Measurements from ENCODE around the gene RASGRF1. TPM values are rescaled to one million over a fixed set of nuclear protein-coding genes. Genes with fewer than 3 reads are reported as not detected.

Gene RASGRF1
- total RNA-seq, 2 experiments from 2014 or later, result 3.0 to 4.5 TPM

- ChIA-PET CTCF (ENCODE audit: unreplicated experiment) (interaction anchor here (0.6 kb wide), 1 partner anchor 1454 kb away, joined by 3 read pairs; no protein-coding TSS in a partner anchor), POLR2A (interaction anchor here (0.6 kb wide), 1 partner anchor 47 kb away, joined by 3 read pairs; no protein-coding TSS in a partner anchor)
- no peaks in the 10 kb centered on the region for H3K79me2 ChIP-seq (ENCODE audit: insufficient read depth, low read depth, low read length)
- intact Hi-C loops (cut with micrococcal nuclease; ENCODE audit: unreplicated experiment), result no loop called here
- no peak for DNase-seq (ENCODE audit: low spot score)
- H3K4me1 ChIP-seq (ENCODE audit: insufficient read depth, low read length, poor library complexity, severe bottlenecking), result peaks cover 9% of the 10 kb centered on the region
- no TSS peak for BruUV-seq (replicated peaks)
- no peaks in the 10 kb centered on the region for H3K9me2 ChIP-seq (ENCODE audit: insufficient read depth, low read length)
- H3K9me3 ChIP-seq (ENCODE audit: low read length), result no peaks in the 10 kb centered on the region
- no peaks in the 10 kb centered on the region for H3K36me3 ChIP-seq (ENCODE audit: insufficient read depth, low read length)
- H3K4me3 ChIP-seq (ENCODE audit: low read depth, low read length, poor library complexity, severe bottlenecking), result no peak overlapping the region
- H2AFZ ChIP-seq (ENCODE audit: low read length), result no peak overlapping the region
- TF ChIP-seq CTCF (conservative IDR thresholded peaks at IDR 0.05; ENCODE audit: low read length) (no peak), EZH2phosphoT487 (IDR thresholded peaks at IDR 0.05; ENCODE audit: borderline replicate concordance, low read depth, low read length) (no peak)
- no peaks in the 10 kb centered on the region for H4K20me1 ChIP-seq (ENCODE audit: insufficient read depth, low read length)
- no peak overlapping the region for H3K4me2 ChIP-seq (ENCODE audit: low read length)
- no peak overlapping the region for H3K27ac ChIP-seq (ENCODE audit: low read depth, low read length, poor library complexity, severe bottlenecking)
Observed at GRCh38 chr15:78983146-78983918, 107.2 kb downstream of the RASGRF1 start.

GRCh38 chr15:78982736-78983135 is 107.8 kb downstream of the RASGRF1 start:
- H3K4me3 ChIP-seq (ENCODE audit: low read depth, low read length, poor library complexity, severe bottlenecking), result no peak overlapping the region
- DNase-seq (ENCODE audit: low spot score), result no peak
- H3K9me2 ChIP-seq (ENCODE audit: insufficient read depth, low read length), result no peaks in the 10 kb centered on the region
- H2AFZ ChIP-seq (ENCODE audit: low read length), result no peak overlapping the region
- H3K79me2 ChIP-seq (ENCODE audit: insufficient read depth, low read depth, low read length), result no peaks in the 10 kb centered on the region
- intact Hi-C loops (cut with micrococcal nuclease; ENCODE audit: unreplicated experiment), result no loop called here
- no peak overlapping the region for H3K4me2 ChIP-seq (ENCODE audit: low read length)
- no peaks in the 10 kb centered on the region for H3K9me3 ChIP-seq (ENCODE audit: low read length)
- H3K27ac ChIP-seq (ENCODE audit: low read depth, low read length, poor library complexity, severe bottlenecking), result no peak overlapping the region
- H4K20me1 ChIP-seq (ENCODE audit: insufficient read depth, low read length), result no peaks in the 10 kb centered on the region
- ChIA-PET POLR2A (interaction anchor here (0.6 kb wide), 1 partner anchor 46 kb away, joined by 3 read pairs; no protein-coding TSS in a partner anchor), CTCF (ENCODE audit: unreplicated experiment) (no interaction called here)
- H3K4me1 ChIP-seq (ENCODE audit: insufficient read depth, low read length, poor library complexity, severe bottlenecking), result peaks cover 10% of the 10 kb centered on the region
- TF ChIP-seq EZH2phosphoT487 (IDR thresholded peaks at IDR 0.05; ENCODE audit: borderline replicate concordance, low read depth, low read length) (no peak), CTCF (conservative IDR thresholded peaks at IDR 0.05; ENCODE audit: low read length) (no peak)
- no peaks in the 10 kb centered on the region for H3K36me3 ChIP-seq (ENCODE audit: insufficient read depth, low read length)
- BruUV-seq (replicated peaks), result no TSS peak

All from OCI-LY7 (cell line).